Naive thymus-derived CD4-positive, alpha-beta T cell (primary cell): Measurements from ENCODE around the gene KLK3. TPM values are rescaled to one million over a fixed set of nuclear protein-coding genes. Genes with fewer than 3 reads are reported as not detected.
"Not testable (repeated sequence)": the region's sequence is repeated elsewhere in the genome, so short reads cannot be mapped to it uniquely, and the experiment has no call there.

ENCODE experiments used
- ATAC-seq: fragments of 150-1000 bp; cut with Tn5 transposase; 2 replicates; pipeline ENCODE4 v1.10.0; 2021; ENCODE audit warnings: mild to moderate bottlenecking, moderate library complexity
- CTCF ChIA-PET: fragments of 350-600 bp; sonication (Branson Sonifier 250); formaldehyde crosslinking; loops from one replicate; lab custom pipeline; 2021; ENCODE audit warnings: antibody characterized with exemption; lab: Charles Lee
- POLR2A ChIA-PET: fragments of 350-600 bp; sonication (Branson Sonifier 250); formaldehyde crosslinking; loops from one replicate; lab custom pipeline; 2021; ENCODE audit warnings: antibody characterized with exemption, inconsistent platforms; lab: Charles Lee
- DNase-seq, 9 donors: peaks; one replicate each; pipeline versions ENCODE4 v3.0.0 to v3.0.0-alpha.2; 2020 to 2022; ENCODE audit warnings: mixed read lengths in 1 of 9
- H3K27ac ChIP-seq: one replicate; pipeline ENCODE4 v1.7.0; 2013; ENCODE audit warnings: mild to moderate bottlenecking, low read depth, low read length, moderate library complexity
- H3K27me3 ChIP-seq, 2 donors: one replicate each; pipeline ENCODE4 v1.7.0; 2013; ENCODE audit warnings: low read length in 2 of 2, mild to moderate bottlenecking in 2 of 2, moderate library complexity in 2 of 2; ENCODE audit not compliant: control insufficient read depth in 2 of 2, insufficient read depth in 2 of 2
- H3K36me3 ChIP-seq, 3 experiments: 1 replicate in 2 of 3; 2 replicates in 1 of 3; pipeline ENCODE4 v1.7.0; 2013; ENCODE audit warnings: low read length in 3 of 3, mild to moderate bottlenecking in 3 of 3, moderate library complexity in 1 of 3; ENCODE audit not compliant: insufficient read depth in 3 of 3, control insufficient read depth in 2 of 3
- H3K4me1 ChIP-seq, 2 donors: one replicate each; pipeline ENCODE4 v1.7.0; 2013; ENCODE audit warnings: low read length in 2 of 2, mild to moderate bottlenecking in 2 of 2, moderate library complexity in 1 of 2; ENCODE audit not compliant: control insufficient read depth in 2 of 2, insufficient read depth in 2 of 2
- H3K4me3 ChIP-seq: 2 replicates; pipeline ENCODE4 v1.7.0; 2013; ENCODE audit warnings: mild to moderate bottlenecking, low read length
- H3K9me3 ChIP-seq, 3 experiments: 1 replicate in 2 of 3; 2 replicates in 1 of 3; pipeline ENCODE4 v1.7.0; 2013; ENCODE audit warnings: low read length in 3 of 3; ENCODE audit not compliant: control insufficient read depth in 2 of 3
- H3K27ac Mint-ChIP-seq, 9 donors: one replicate each; pipeline ENCODE4 v1.8.0; 2020 to 2022; ENCODE audit warnings: mixed read lengths in 9 of 9, mild to moderate bottlenecking in 8 of 9, moderate library complexity in 5 of 9, inconsistent platforms in 2 of 9
- H3K27me3 Mint-ChIP-seq, 5 donors: one replicate each; pipeline ENCODE4 v1.8.0; 2021 to 2022; ENCODE audit warnings: mixed read lengths in 5 of 5, mild to moderate bottlenecking in 1 of 5
- H3K36me3 Mint-ChIP-seq, 5 donors: one replicate each; pipeline ENCODE4 v1.8.0; 2020 to 2022; ENCODE audit warnings: mixed read lengths in 5 of 5, mild to moderate bottlenecking in 3 of 5, inconsistent platforms in 1 of 5
- H3K4me1 Mint-ChIP-seq, 7 donors: one replicate each; pipeline ENCODE4 v1.8.0; 2020 to 2022; ENCODE audit warnings: mixed read lengths in 7 of 7, mild to moderate bottlenecking in 3 of 7, inconsistent platforms in 1 of 7
- H3K4me3 Mint-ChIP-seq, 10 donors: one replicate each; pipeline ENCODE4 v1.8.0; 2020 to 2022; ENCODE audit warnings: mild to moderate bottlenecking in 10 of 10, mixed read lengths in 10 of 10, moderate library complexity in 6 of 10, inconsistent platforms in 2 of 10
- H3K9me3 Mint-ChIP-seq, 11 donors: one replicate each; pipeline ENCODE4 v1.8.0; 2020 to 2022; ENCODE audit warnings: mixed read lengths in 11 of 11, mild to moderate bottlenecking in 4 of 11, inconsistent platforms in 1 of 11, moderate library complexity in 1 of 11
- intact Hi-C, 2 donors: fragments of 100-400 bp; cut with micrococcal nuclease; formaldehyde crosslinking; loops; one replicate each; pipeline ENCODE4 v1.15.1; 2023
- polyA plus RNA-seq, 2 donors: library from polyadenylated mRNA; unstranded; fragments of 300-500 nt; fragmentation: Illumina TruSeq; gene quantifications; one replicate each; pipeline ENCODE4 v1.2.3, GENCODE V29; 2021
- total RNA-seq, 6 experiments: library from RNA in 5 of 6; stranded (reverse) in 5 of 6; gene quantifications; 1 replicate in 5 of 6; 2 replicates in 1 of 6; pipeline ENCODE4 v1.2.3 and lab custom pipeline; 2021 to 2026

KLK3 gene
- total RNA-seq (not detected), polyA plus RNA-seq (not detected), total RNA-seq (lab: John Stamatoyannopoulos, UW) (not detected)

- DNase-seq, result no peak
- no peaks in the 10 kb centered on the region for H3K27me3 ChIP-seq
- H3K27ac Mint-ChIP-seq, result no peak within 1 kb of the TSS
- peaks cover 0 to 14% (median 0%) of the 10 kb centered on the region in 5 donors for H3K36me3 Mint-ChIP-seq
- H3K9me3 ChIP-seq, result no peaks in the 10 kb centered on the region
- peaks cover 17 to 72% (median 55%) of the 10 kb centered on the region in 5 donors for H3K27me3 Mint-ChIP-seq
- no peaks in the 10 kb centered on the region for H3K4me1 ChIP-seq
- peaks cover 0 to 8% (median 0%) of the 10 kb centered on the region in 7 donors for H3K4me1 Mint-ChIP-seq
- H3K27ac ChIP-seq, result no peak within 1 kb of the TSS
- peaks cover 0 to 6% (median under 1%) of the 10 kb centered on the region in 11 donors for H3K9me3 Mint-ChIP-seq
- no peak within 1 kb of the TSS for H3K4me3 Mint-ChIP-seq
- ATAC-seq, result no peak
- H3K36me3 ChIP-seq, result no peaks in the 10 kb centered on the region
- intact Hi-C loops, result no loop called here
- ChIA-PET POLR2A (interaction anchor here (0.8 kb wide), 1 partner anchor 534 kb away, joined by 3 read pairs; no protein-coding TSS in a partner anchor), CTCF (no interaction called here)
- no peak within 1 kb of the TSS for H3K4me3 ChIP-seq
Measured at GRCh38 chr19:50854636-50855410, at the start of gene KLK3. Gene KLK3 (plus strand): TSS chr19:50854915. CDS start chr19:50854956, 41 bp downstream.

- Mint-ChIP-seq H3K36me3 (peaks cover 0 to 4% (median 0%) of the 10 kb centered on the region in 5 donors), H3K27me3 (peaks cover 0 to 6% (median 0%) of the 10 kb centered on the region in 5 donors), H3K4me3 (no peak overlapping the region), H3K4me1 (peaks cover 8 to 27% (median 18%) of the 10 kb centered on the region in 7 donors), H3K27ac (no peak overlapping the region), H3K9me3 (peaks cover 0 to 2% (median 0%) of the 10 kb centered on the region in 11 donors)
- intact Hi-C loops, result loop anchor here (10.0 kb wide), 3 partner anchors 116 to 896 kb away; partner anchors contain the start of genes VRK3 (in 1 of the 2) and ZNF473 (in 1 of the 2)
- ATAC-seq, result no peak
- DNase-seq, result no peak
- peaks cover 0 to 7% of the 10 kb centered on the region in 2 donors for H3K4me1 ChIP-seq
- no peaks in the 10 kb centered on the region for H3K27me3 ChIP-seq
- ChIA-PET CTCF (interaction anchor here (0.7 kb wide), 1 partner anchor 16 kb away, joined by 4 read pairs; no protein-coding TSS in a partner anchor), POLR2A (no interaction called here)
- H3K27ac ChIP-seq, result no peak overlapping the region
- H3K36me3 ChIP-seq, result peaks cover 0 to 3% (median 0%) of the 10 kb centered on the region in 3 experiments
- no peaks in the 10 kb centered on the region for H3K9me3 ChIP-seq
- no peak overlapping the region for H3K4me3 ChIP-seq
Measured at GRCh38 chr19:50808856-50809255, 45.9 kb upstream of the KLK3 start.

GRCh38 chr19:50811622-50812238 lies 43.0 kb upstream of the KLK3 start:
- H3K36me3 ChIP-seq, H3K27ac Mint-ChIP-seq, POLR2A ChIA-PET, H3K4me3 ChIP-seq, H3K27me3 ChIP-seq, H3K27ac ChIP-seq, H3K4me1 ChIP-seq, H3K36me3 Mint-ChIP-seq, ATAC-seq, H3K9me3 Mint-ChIP-seq, H3K4me3 Mint-ChIP-seq, H3K4me1 Mint-ChIP-seq, H3K9me3 ChIP-seq, DNase-seq, intact Hi-C loops: not testable (repeated sequence)
- CTCF ChIA-PET, result interaction anchor here (1.0 kb wide), 1 partner anchor 447 kb away, joined by 3 read pairs; the partner anchor contains the start of gene NAPSA
- peaks cover 8 to 26% (median 14%) of the 10 kb centered on the region in 5 donors for H3K27me3 Mint-ChIP-seq

- Histone ChIP-seq H3K9me3 (no peaks in the 10 kb centered on the region), H3K4me3 (no peak overlapping the region), H3K27me3 (no peaks in the 10 kb centered on the region), H3K27ac (no peak overlapping the region), H3K4me1 (no peaks in the 10 kb centered on the region), H3K36me3 (no peaks in the 10 kb centered on the region)
- H3K9me3 Mint-ChIP-seq, result peaks cover 0 to 3% (median 0%) of the 10 kb centered on the region in 11 donors
- ChIA-PET POLR2A (no interaction called here), CTCF (interaction anchor here (1.0 kb wide), 1 partner anchor 447 kb away, joined by 3 read pairs; the partner anchor contains the start of gene NAPSA)
- H3K4me1 Mint-ChIP-seq, result peaks cover 0 to 6% (median under 1%) of the 10 kb centered on the region in 7 donors
- peaks cover 0 to 4% (median 0%) of the 10 kb centered on the region in 5 donors for H3K36me3 Mint-ChIP-seq
- H3K27ac Mint-ChIP-seq, result peak overlapping the region in 1 of 9 donors; percentile 72
- ATAC-seq (no peak), DNase-seq (no peak)
- peaks cover 16 to 34% (median 21%) of the 10 kb centered on the region in 5 donors for H3K27me3 Mint-ChIP-seq
- H3K4me3 Mint-ChIP-seq, result no peak overlapping the region
- intact Hi-C loops, result no loop called here
Measured at GRCh38 chr19:50812474-50812873, 42.2 kb upstream of the KLK3 start.

- Mint-ChIP-seq H3K4me3 (no peak overlapping the region), H3K9me3 (peaks cover 0 to 5% (median 0%) of the 10 kb centered on the region in 11 donors), H3K4me1 (peaks cover 9 to 18% (median 13%) of the 10 kb centered on the region in 7 donors), H3K27me3 (peaks cover 31 to 54% (median 39%) of the 10 kb centered on the region in 5 donors), H3K36me3 (peaks cover 0 to 4% (median 0%) of the 10 kb centered on the region in 5 donors), H3K27ac (no peak overlapping the region)
- ChIA-PET POLR2A (no interaction called here), CTCF (no interaction called here)
- Histone ChIP-seq H3K27me3 (peaks cover 0 to 13% of the 10 kb centered on the region in 2 donors), H3K4me1 (peaks cover 0 to 4% of the 10 kb centered on the region in 2 donors), H3K4me3 (no peak overlapping the region), H3K9me3 (no peaks in the 10 kb centered on the region), H3K27ac (no peak overlapping the region), H3K36me3 (no peaks in the 10 kb centered on the region)
- DNase-seq (no peak), ATAC-seq (no peak)
- intact Hi-C loops, result no loop called here
Measured at GRCh38 chr19:50814883-50815282, 39.8 kb upstream of the KLK3 start.

- peaks cover 0 to 5% (median 0%) of the 10 kb centered on the region in 11 donors for H3K9me3 Mint-ChIP-seq
- H3K4me1 Mint-ChIP-seq, result peaks cover 15 to 21% (median 18%) of the 10 kb centered on the region in 7 donors
- peaks cover 0 to 4% (median 2%) of the 10 kb centered on the region in 5 donors for H3K36me3 Mint-ChIP-seq
- ATAC-seq (no peak), DNase-seq (no peak)
- no peak overlapping the region for H3K4me3 ChIP-seq
- POLR2A ChIA-PET, result no interaction called here
- H3K27me3 Mint-ChIP-seq, result peaks cover 36 to 60% (median 45%) of the 10 kb centered on the region in 5 donors
- peaks cover 0 to 14% of the 10 kb centered on the region in 2 donors for H3K27me3 ChIP-seq
- no peaks in the 10 kb centered on the region for H3K36me3 ChIP-seq
- no peaks in the 10 kb centered on the region for H3K9me3 ChIP-seq
- H3K27ac Mint-ChIP-seq, result no peak overlapping the region
- H3K4me1 ChIP-seq, result peaks cover 0 to 4% of the 10 kb centered on the region in 2 donors
- H3K27ac ChIP-seq, result no peak overlapping the region
- intact Hi-C loops, result no loop called here
- H3K4me3 Mint-ChIP-seq, result no peak overlapping the region
- CTCF ChIA-PET, result no interaction called here
Measured at GRCh38 chr19:50815439-50815838, 39.3 kb upstream of the KLK3 start.
